SK-N-SH treated with all-trans-retinoic acid at 6 μM for 48 hours (cell line): Measurements from ENCODE around the gene PTPRT.

Experiments
- ATAC-seq: fragments of 200-7000 bp; cut with Tn5 transposase; 3 replicates; pipeline ENCODE4 v1.9.1; 2020; ENCODE audit warnings: mild to moderate bottlenecking, moderate library complexity
- ARNTL ChIP-seq: fragments of 450-650 bp; formaldehyde crosslinking; IDR thresholded peaks from 2 replicates; pipeline ENCODE4 v1.5.0; 2020; ENCODE audit warnings: low read depth, mild to moderate bottlenecking, moderate library complexity, borderline replicate concordance
- BACH2 ChIP-seq: fragments of 250-450 bp; sonication (Bioruptor Pico); IDR thresholded peaks from 2 replicates; pipeline ENCODE4 v1.9.0; 2021; ENCODE audit warnings: mild to moderate bottlenecking, borderline replicate concordance
- CREB5 ChIP-seq: fragments of 250-450 bp; sonication (Bioruptor Pico); IDR thresholded peaks from 2 replicates; pipeline ENCODE4 v1.5.1; 2020; ENCODE audit warnings: low read depth, mild to moderate bottlenecking, moderate library complexity
- CSDC2 ChIP-seq: fragments of 250-450 bp; sonication (Bioruptor Pico); IDR thresholded peaks from 2 replicates; pipeline ENCODE4 v1.5.0; 2020; ENCODE audit warnings: mild to moderate bottlenecking, moderate library complexity
- CSRNP3 ChIP-seq: fragments of 250-450 bp; sonication (Bioruptor Pico); IDR thresholded peaks from 2 replicates; pipeline ENCODE4 v1.5.1; 2021; ENCODE audit warnings: mild to moderate bottlenecking, moderate library complexity
- ESRRG ChIP-seq: fragments of 250-450 bp; sonication (Bioruptor Pico); IDR thresholded peaks from 2 replicates; pipeline ENCODE4 v1.6.1; 2021; ENCODE audit warnings: mild to moderate bottlenecking
- GLIS3 ChIP-seq: fragments of 250-450 bp; sonication (Bioruptor Pico); IDR thresholded peaks from 2 replicates; pipeline ENCODE4 v1.5.0; 2020; ENCODE audit warnings: mild to moderate bottlenecking, moderate library complexity
- ISL1 ChIP-seq: fragments of 250-450 bp; sonication (Bioruptor Pico); IDR thresholded peaks from 2 replicates; pipeline ENCODE4 v2.1.2; 2022; ENCODE audit warnings: mild to moderate bottlenecking, moderate library complexity
- OSR1 ChIP-seq: fragments of 250-450 bp; sonication (Bioruptor Pico); IDR thresholded peaks from 2 replicates; pipeline ENCODE4 v1.8.0; 2022; ENCODE audit warnings: moderate library complexity, mild to moderate bottlenecking, inconsistent platforms
- PATZ1 ChIP-seq: fragments of 250-450 bp; sonication (Bioruptor Pico); IDR thresholded peaks from 2 replicates; pipeline ENCODE4 v1.8.0; 2020; ENCODE audit warnings: mild to moderate bottlenecking, moderate library complexity, borderline replicate concordance
- POU6F1 ChIP-seq: fragments of 250-450 bp; sonication (Bioruptor Pico); IDR thresholded peaks from 2 replicates; pipeline ENCODE4 v1.8.0; 2021; ENCODE audit warnings: low read depth, mild to moderate bottlenecking, moderate library complexity, borderline replicate concordance
- PPARA ChIP-seq: fragments of 250-450 bp; sonication (Bioruptor Pico); IDR thresholded peaks from 2 replicates; pipeline ENCODE4 v1.5.0; 2020; ENCODE audit warnings: mild to moderate bottlenecking, borderline replicate concordance
- RARB ChIP-seq: fragments of 250-450 bp; sonication (Bioruptor Pico); IDR thresholded peaks from 2 replicates; pipeline ENCODE4 v1.8.0; 2021; ENCODE audit warnings: mild to moderate bottlenecking, moderate library complexity
- SNAI2 ChIP-seq: fragments of 250-450 bp; sonication (Bioruptor Pico); IDR thresholded peaks from 2 replicates; pipeline ENCODE4 v1.5.0; 2020; ENCODE audit warnings: mild to moderate bottlenecking, moderate library complexity
- TCF4 ChIP-seq: fragments of 250-450 bp; sonication (Bioruptor Pico); IDR thresholded peaks from 2 replicates; pipeline ENCODE4 v1.8.0; 2021; ENCODE audit warnings: mild to moderate bottlenecking, moderate library complexity, borderline replicate concordance
- TOX ChIP-seq: fragments of 250-450 bp; sonication (Bioruptor Pico); IDR thresholded peaks from 2 replicates; pipeline ENCODE4 v1.8.0; 2021; ENCODE audit warnings: mild to moderate bottlenecking, moderate library complexity, borderline replicate concordance
- TSHZ2 ChIP-seq: fragments of 250-450 bp; sonication (Bioruptor Pico); IDR thresholded peaks from 2 replicates; pipeline ENCODE4 v1.5.0; 2020; ENCODE audit warnings: mild to moderate bottlenecking, moderate library complexity
- ZFP3 ChIP-seq: fragments of 250-450 bp; sonication (Bioruptor Pico); IDR thresholded peaks from 2 replicates; pipeline ENCODE4 v1.5.0; 2020; ENCODE audit warnings: mild to moderate bottlenecking, moderate library complexity
- ZFP30 ChIP-seq: fragments of 450-650 bp; formaldehyde crosslinking; IDR thresholded peaks from 2 replicates; pipeline ENCODE4 v1.5.0; 2022; ENCODE audit warnings: mild to moderate bottlenecking, moderate library complexity
- ZNF565 ChIP-seq: fragments of 450-650 bp; formaldehyde crosslinking; conservative IDR thresholded peaks from 2 replicates; pipeline ENCODE4 v1.5.0; 2020; ENCODE audit warnings: low read depth, mild to moderate bottlenecking, moderate library complexity
- ZNF70 ChIP-seq: fragments of 450-650 bp; formaldehyde crosslinking; IDR thresholded peaks from 2 replicates; pipeline ENCODE4 v1.5.0; 2020; ENCODE audit warnings: mild to moderate bottlenecking, moderate library complexity
- ZNF8 ChIP-seq: fragments of 450-650 bp; formaldehyde crosslinking; IDR thresholded peaks from 2 replicates; pipeline ENCODE4 v1.5.0; 2020; ENCODE audit warnings: mild to moderate bottlenecking, moderate library complexity

Gene PTPRT

GRCh38 chr20:43137160-43137559, 52.5 kb downstream of the PTPRT start (continued):
- TF ChIP-seq ZFP30 (CRISPR knock-in tag), result no peak
- no peak for TF ChIP-seq POU6F1 (CRISPR knock-in tag)
- TF ChIP-seq TOX (CRISPR knock-in tag), result no peak
- TF ChIP-seq SNAI2, result no peak
- TF ChIP-seq GLIS3 (CRISPR knock-in tag), result no peak
- no peak for TF ChIP-seq ARNTL
- no peak for TF ChIP-seq CSDC2 (CRISPR knock-in tag)
- TF ChIP-seq RARB (CRISPR knock-in tag), result no peak
- TF ChIP-seq, all 23 proteins: peak for 0

GRCh38 chr20:43124241-43124640, 65.5 kb downstream of the PTPRT start:
- TF ChIP-seq ARNTL (no peak), ZFP30 (CRISPR knock-in tag) (no peak), ESRRG (CRISPR knock-in tag) (no peak), ZFP3 (CRISPR knock-in tag) (no peak), TOX (CRISPR knock-in tag) (no peak), ZNF70 (CRISPR knock-in tag) (no peak)
- no peak for ATAC-seq

GRCh38 chr20:43123180-43123579, 66.5 kb downstream of the PTPRT start:
- TF ChIP-seq TCF4 (CRISPR knock-in tag), result no peak
- TF ChIP-seq CSRNP3 (CRISPR knock-in tag), result no peak
- TF ChIP-seq ZNF565, result no peak
- TF ChIP-seq RARB (CRISPR knock-in tag), result no peak
- no peak for TF ChIP-seq TSHZ2
- no peak for TF ChIP-seq OSR1 (CRISPR knock-in tag)
- no peak for TF ChIP-seq ARNTL
- no peak for TF ChIP-seq CREB5 (CRISPR knock-in tag)
- TF ChIP-seq PPARA (CRISPR knock-in tag), result no peak
- no peak for TF ChIP-seq POU6F1 (CRISPR knock-in tag)
- TF ChIP-seq TOX (CRISPR knock-in tag), result no peak
- no peak for TF ChIP-seq ZNF70 (CRISPR knock-in tag)
- no peak for TF ChIP-seq BACH2 (CRISPR knock-in tag)
- no peak for TF ChIP-seq GLIS3 (CRISPR knock-in tag)
- TF ChIP-seq ZFP3 (CRISPR knock-in tag), result no peak
- no peak for TF ChIP-seq SNAI2
- no peak for TF ChIP-seq PATZ1
- TF ChIP-seq ISL1, result no peak
- no peak for TF ChIP-seq ZNF8 (CRISPR knock-in tag)
- no peak for TF ChIP-seq CSDC2 (CRISPR knock-in tag)
- TF ChIP-seq, all 23 proteins: peak for 0
- no peak for ATAC-seq
